HG03175 (cell line): ENCODE results near the gene DHX57.
A peak's percentile ranks its signal among the peaks of the same experiment; 100 is the strongest.
"Not testable (repeated sequence)": the region's sequence is repeated elsewhere in the genome, so short reads cannot be mapped to it uniquely, and the experiment has no call there.

Source experiments
- ATAC-seq: cut with Tn5 transposase; IDR thresholded peaks from one replicate; pipeline ENCODE4 v1.9.1; 2021; ENCODE audit warnings: mild to moderate bottlenecking, moderate library complexity; ENCODE audit not compliant: unreplicated experiment

The DHX57 gene

DNA sequence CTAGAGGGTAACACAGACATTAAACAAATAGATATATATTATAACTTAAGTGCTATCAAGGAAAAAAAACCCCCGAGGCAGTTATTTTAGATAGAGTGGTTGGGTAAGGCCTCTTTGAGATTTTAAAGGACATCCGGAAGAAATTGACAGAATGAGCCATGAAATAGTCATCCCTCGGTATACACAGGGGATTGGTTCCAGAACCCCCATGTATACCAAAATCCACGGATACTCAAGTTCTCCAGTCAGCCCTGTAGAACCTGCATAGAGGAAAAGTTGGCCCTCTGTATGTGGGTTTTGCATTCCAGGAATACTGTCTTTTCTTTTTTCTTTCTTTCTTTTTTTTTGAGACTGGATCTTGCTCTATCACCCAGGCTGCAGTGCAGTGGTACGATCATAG, 2.0 kb downstream of the DHX57 start:
- ATAC-seq, result no peak

DNA sequence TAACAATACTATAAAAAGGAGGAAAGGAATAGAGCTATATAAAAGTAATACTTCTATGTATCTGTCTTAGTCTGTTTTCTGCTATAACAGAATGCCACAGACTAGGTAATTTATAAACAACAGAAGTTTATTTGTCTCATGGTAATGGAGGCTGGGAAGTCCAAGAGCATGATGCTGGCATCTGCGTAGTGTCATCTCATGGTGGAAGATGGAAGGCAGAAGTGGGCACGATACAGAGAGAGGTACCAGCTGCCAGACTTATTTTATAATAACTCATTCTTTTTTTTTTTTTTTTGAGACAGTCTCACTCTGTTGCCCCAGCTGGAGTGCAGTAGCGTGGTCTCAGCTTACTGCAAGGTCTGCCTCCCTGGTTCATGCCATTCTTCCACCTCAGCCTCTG, 4.3 kb downstream of the DHX57 start:
- ATAC-seq, result no peak

DNA sequence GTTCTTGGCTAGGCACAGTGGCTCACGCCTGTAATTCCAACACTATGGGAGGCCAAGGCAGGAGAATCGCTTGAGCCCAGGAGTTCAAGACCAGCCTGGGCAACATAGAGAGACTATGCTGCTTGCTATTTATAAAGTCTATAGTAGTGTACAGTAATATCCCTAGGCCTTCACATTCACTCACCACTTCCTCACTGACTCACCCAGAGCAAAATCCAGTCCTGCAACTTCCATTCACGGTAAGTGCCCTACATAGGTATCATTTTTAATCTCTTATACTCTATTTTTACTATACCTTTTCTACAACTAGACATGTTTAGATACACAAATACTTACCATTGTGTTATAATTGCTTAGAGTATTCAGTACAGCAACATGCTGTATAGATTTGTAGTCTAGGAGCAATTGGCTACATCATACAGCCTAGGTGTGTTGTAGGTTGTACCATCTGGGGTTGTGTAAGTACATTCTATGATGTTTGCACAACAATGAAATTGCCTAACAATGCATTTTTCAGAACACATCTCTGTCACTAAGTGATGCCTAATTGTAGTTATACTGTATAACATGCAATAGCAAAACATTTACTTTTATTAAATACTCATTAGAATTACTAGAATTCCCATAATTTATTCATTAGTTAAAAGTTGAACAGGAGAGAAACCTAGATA, 8.8 kb downstream of the DHX57 start:
- ATAC-seq, result no peak

DNA sequence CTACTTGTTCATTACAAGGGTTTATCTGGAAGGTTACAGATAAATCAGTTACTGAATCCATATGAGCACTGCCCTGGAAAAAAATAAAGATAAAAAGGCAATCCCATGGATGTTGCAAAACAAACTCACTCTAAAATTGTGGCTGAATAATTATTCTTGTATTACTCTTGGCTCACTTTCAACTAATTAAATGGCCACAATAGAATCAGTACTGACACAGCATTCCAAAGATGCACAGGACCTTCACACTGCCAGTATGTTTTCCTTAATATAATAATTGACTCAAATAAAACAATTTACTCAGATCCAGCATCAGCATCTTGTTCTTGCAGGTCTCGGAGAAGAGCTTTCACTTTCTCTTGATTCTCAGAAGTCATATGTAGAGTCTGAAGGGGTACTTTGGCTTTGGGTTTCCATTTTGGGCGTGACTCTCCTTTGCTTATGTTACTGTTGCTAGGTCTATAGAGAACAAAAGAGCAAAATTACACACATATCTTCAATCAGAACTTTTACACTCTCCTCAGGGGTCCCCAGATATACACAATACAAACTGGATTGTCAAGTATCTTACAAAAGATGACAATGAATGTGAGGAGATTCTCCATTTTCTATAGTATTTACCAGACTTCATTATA, 12.6 kb downstream of the DHX57 start:
- ATAC-seq, result no peak

DNA sequence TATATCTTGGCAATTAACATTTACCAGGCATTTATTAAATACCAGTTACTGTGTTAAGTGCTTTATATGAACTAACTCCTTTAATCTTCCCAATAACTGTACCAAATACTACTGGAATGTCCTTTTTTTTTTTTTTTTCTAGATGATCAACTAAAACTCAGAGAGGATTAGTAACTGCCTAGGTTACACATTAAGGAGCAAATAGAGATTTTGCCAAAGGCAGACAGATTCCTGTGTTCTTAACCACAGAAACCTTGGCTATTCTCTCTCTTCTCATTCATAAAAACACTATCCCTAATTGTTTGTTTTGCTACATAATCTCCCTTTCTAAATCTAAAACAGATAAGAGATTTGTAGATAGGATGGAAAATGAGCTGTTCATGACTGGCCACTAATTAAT, 13.3 kb downstream of the DHX57 start:
- ATAC-seq, result no peak

DNA sequence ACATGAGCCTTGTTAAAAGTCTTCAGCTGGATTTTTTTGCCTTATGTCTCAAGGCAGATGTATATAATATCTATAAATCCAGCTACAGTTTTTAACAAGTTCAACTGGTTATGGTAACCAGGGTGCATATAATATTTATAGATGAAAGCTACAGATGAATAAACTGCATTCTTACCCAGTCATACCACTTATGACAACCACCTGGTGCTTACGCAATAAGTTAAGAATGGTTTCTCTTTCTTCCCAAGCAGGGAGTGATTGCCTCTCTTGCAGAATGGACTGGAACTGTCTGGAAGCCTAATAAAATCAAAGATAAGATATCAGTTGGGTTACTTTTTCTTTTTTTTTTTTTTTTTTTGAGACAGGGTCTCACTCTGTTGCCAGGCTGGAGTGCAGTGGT, 19.6 kb downstream of the DHX57 start:
- ATAC-seq, result no peak

DNA sequence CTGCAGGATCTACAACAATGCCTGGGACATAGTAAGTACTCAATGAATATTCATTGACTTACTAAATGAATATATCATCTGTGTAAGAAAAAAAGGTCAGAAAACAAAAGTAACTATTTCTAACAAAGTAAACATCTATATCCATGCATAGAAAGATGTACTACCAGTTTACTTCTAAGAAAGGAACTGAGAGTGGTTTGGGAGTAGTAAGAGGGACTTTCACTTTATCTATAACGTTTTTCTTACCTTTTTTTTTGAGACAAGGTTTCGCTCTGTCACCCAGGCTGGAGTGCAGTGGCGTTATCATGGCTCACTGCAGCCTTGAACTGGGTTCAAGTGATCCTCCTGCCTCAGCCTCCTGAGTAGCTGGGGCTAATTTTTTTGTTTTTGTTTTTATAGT, 25.7 kb downstream of the DHX57 start:
- ATAC-seq, result peak; percentile 70

DNA sequence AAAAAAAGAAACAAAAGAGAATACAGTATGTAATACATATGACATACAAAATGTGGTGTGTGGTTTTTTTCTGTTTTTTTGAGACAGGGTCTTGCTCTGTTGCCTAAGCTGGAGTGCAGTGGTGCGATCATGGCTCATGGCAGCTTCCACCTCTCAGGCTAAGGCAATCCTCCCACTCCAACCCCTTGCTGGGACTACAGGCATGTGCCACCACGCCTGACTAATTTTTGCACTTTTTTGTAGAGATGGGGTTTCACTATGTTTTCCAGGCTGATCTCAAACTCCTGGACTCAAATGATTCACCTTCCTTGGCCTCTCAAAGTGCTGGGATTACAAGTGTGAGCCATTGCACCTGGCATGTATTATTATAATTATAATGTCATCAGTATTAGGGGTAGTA, 38.9 kb downstream of the DHX57 start:
- ATAC-seq, result no peak

DNA sequence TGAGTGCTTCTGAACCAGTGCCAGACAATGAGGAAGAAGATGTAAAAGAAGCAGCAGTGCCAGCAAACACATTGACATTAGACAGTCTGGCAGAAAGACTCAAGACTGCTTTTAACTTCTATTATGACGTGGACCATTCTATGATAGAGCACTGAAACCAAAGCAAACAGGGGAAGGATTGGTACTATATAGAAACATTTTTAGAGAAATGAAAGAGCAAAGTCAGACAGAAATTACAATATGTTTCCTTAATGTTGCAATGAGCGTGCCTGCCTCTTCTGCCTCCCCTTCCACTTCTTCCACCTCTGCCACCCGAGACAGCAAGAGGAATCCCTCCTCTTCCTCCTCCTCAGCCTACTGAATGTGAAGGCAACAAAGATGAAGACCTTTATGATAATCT, 39.7 kb downstream of the DHX57 start:
- peak; percentile 84 for ATAC-seq

DNA sequence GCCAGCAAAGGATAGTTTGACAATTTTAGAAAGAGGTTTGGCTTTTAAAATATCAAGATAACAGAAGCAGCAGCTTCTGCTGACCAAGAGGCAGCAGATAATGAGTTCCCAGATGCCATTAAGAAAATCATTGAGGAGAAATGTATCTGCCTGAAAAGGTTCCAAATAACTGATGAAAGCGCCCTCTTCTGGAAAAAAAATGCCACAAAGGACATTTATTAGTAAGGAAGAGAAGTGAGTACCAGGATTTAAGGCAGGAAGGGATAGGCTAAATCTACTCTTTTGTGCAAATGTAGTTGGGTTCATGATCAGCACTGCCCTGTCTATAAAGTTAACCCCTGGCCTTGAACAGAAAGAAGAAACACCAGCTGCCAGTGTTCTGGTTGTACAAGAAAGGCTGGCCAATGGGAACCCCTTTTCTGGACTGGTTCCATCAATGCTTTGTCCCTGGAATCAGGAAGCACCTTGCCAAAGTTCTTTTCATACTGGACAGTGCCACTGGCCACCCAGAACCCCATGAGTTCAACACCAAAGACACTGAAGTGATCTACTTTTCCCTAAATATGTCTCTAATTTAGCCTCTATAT, 40.6 kb downstream of the DHX57 start:
- ATAC-seq, result no peak

DNA sequence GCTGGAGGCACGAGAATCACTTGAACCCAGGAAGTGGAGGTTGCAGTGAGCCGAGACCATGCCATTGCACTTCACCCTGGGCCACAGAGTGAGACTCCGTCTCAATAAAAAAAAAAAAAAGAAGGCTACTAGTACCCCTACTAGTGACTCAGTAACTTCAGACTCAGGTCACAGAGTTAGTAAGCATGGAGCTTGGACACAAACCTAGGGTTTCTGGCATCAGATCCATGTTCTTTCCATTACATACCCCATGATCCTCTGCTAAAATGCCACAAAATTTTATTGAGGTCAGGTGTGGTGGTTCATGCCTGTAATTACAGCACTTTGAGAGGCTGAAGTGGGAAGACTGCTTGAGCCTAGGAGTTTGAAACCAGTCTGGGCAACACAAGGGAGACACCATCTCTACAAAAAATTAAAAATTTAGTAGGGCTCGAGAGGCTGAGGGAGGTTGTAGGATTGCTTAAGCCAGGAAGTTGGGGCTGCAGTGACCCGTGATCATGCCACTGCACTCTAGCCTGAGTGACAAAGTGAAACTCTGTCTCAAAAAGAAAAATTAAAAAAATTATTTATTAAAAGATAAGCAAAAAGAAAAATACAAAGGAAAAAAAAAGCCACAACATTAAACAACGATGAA, 45.1 kb downstream of the DHX57 start:
- no peak for ATAC-seq

DNA sequence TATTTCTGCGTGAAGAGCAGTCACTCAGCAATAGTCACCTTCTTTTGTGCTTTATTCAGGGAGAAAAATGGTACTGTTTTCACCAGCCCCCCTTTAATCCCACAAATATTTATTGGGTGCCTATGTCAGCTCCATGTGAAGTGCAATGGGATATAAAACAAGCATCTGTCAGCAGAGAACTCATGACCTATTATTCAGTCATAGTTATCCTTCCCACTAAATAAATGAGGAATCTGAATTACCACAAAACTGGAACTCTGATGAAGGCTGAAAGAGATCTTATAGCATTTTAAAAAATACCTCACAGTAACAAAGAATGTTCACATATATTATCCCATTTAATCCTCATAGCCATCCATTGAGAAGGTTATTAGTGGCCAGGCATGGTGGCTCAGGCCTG, 45.8 kb downstream of the DHX57 start:
- ATAC-seq, result no peak

DNA sequence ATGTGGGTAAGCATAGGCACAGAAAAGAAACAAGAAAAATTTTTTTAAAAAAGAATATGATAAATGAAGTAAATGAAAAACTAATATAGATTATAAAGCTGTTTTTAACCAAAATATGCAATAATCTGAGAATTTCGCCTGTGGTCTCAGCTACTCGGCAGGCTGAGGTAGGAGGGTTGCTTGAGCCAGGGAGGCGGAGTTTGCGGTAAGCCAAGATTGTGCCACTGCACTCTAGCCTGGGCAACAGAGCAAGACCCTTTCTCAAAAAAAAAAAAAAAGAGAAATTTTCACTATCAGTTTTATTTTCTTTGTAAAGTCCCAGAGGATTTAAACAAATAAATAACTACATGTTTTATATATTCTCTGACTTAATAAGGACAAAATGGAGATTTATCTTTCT, 47.3 kb downstream of the DHX57 start:
- ATAC-seq, result no peak

DNA sequence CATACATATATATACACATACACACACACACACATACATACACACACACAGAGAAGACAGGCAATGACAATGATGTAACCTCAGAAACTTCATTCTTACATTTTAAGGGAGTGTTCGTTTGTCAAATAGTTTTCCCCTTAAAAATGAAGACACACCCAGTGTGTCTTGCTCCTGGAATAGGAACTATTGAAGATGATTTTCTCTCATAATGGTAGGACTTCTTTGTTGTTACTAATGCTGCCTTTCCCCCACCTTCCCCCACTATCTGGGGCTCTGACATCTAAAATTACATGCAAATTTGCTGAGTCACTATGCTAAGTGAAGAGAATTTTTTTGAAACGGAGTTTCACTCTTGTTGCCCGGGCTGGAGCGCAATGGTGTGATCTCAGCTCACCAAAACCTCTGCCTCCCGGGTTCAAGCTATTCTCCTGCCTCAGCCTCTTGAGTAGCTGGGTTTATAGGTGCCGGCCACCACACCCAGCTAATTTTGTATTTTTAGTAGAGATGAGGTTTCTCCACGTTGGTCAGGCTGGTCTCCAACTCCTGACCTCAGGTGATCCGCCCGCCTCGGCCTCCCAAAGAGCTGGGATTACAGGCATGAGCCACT, 48.1 kb downstream of the DHX57 start:
- not testable (repeated sequence) for ATAC-seq

DNA sequence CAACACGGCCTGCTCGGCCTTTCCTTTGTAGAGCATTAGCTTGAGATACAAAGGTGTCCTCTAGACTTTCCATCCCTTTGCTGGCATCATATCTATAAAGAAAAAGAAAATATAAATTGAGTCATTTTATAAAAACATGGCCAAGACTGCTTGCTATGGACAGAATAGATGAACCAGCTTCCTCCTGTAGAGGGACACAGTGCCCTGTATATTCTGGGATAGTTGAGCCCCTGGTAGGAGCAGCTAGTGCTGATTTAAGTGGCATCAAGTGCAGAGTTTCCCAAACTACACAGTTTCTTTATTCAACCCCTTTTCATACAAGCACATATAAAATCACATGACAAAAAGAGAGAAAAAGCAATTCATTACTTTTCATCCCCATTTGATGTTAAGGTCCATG, 49.8 kb downstream of the DHX57 start:
- no peak for ATAC-seq

DNA sequence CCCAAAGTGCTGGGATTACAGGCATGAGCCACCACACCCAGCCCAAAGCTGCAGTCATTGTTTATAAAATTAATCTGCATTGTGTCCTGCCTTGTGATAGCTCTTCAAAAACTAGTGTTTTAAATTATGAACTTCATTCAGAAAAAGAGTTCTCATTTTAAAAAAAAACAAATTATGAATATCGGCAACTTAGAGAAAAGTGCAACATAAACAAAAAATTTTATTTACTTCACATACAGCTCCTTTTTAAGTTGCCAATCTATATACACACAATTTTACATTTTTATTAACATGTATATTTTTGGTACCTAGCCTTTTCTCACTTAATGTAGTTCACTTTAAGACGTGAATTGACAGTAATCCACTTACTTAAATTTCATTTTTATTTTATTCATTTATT, 50.8 kb downstream of the DHX57 start:
- no peak for ATAC-seq

DNA sequence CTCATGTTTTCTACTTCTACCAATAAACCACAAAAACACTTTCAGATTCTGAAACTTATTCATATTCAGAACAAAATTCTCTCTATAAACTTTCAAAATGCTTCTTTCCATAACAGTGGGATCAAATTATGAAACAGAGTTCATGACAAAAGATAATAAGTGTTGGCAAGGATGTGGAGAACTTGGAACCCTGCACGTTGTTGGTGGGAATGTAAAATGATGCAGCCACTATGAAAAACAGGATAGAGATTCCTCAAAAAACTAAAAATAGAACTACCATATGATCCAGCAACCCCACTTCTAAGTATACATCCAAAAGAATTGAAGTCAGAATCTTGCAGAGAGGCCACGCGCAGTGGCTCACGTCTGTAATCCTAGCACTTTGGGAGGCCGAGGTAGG, 52.3 kb downstream of the DHX57 start:
- no peak for ATAC-seq

DNA sequence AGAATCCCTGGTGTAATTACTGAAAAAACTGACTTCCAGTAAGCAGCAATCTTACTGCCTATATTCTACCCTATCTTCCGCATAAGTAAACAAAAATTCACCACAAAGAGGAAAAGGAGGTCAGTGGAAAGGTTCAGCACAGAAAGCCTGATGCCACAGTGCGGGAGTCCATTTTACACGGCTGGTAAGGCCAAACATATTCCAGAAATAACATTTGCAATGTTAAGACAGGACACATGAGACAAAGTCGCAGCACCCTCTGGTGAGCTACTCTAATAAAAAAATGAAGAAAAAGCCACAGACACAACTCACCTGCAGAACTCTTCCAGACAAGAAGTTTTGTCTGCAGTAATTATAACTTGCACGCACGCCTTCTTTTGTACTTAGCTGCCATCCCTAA, 57.2 kb downstream of the DHX57 start:
- no peak for ATAC-seq

DNA sequence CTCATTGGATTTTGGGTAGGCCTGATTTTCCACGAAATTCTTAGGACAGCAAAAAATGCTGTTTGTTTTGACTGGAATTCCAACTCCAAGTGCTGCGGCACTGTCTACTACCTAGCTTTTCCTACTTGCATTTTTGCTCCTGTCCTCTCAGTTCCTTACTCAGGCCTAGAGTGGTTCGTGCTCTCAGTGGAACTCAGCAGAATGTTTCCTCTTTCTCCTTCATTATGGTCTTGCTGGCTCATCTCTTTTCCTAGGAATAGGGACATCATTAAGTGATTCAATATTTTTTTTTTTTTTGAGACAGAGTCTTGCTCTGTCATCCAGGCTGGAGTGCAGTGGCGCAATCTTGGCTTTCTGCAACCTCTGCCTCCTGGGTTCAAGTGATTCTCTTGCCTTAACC, 59.8 kb downstream of the DHX57 start:
- ATAC-seq, result no peak

DNA sequence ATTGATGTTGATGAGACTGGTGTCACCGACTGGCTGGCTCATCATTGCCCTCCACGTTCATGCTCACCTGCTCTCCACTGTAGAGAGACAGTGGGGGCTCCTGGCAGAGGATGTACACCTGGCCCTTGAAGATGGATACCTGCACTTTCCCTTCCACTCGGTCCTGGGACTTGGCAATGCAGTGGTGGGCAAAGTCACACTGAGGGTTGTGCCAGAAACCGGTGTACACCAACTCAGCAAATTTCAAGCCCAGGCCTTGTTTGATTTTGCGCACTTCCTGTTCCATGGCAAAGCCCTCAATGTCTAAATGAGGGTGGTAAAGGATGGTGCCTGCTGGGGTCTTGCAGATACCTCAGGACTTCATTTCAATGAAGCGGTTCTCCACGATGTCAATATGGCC, 65.2 kb downstream of the DHX57 start:
- ATAC-seq, result no peak

DNA sequence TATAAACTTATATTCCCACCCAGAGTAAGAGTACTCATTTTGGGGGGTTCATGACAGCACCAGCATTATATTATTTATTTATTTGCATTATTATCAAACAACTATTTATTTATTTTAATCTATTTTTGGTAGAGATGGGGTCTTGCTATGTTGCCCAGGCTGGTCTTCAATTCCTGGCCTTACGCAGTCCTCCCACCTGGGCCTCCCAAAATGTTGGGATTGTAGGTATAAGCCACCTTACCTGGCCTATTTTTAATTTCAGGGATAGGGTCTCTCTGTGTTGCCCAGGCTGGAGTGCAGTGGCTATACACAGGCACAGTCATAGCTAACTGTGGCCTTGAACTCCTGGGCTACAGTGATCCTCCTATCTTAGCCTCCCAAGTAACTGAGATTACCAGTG, 67.1 kb downstream of the DHX57 start:
- no peak for ATAC-seq

DNA sequence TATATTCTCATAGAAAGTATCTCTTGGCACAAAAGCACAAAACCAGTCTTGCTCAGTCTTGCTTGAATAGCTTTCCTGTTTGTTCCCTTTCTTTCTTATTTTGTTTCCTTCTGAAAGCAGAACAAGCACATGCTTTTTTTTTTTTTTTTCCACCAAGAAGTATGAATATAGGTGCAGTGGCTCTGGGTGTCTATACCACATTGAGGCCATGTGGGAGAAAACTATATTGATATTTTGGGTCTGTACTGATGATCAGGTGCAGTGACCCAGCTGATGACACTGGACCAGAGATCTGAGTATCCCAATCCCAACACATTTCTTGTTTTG, 69.0 kb downstream of the DHX57 start:
- no peak for ATAC-seq
